Activated naive CD4-positive, alpha-beta T cell treated with Interleukin-2 at 50 U/mL for 16 hours (primary cell): Measurements from ENCODE around the gene LSR.
"Not testable (repeated sequence)": the region's sequence is repeated elsewhere in the genome, so short reads cannot be mapped to it uniquely, and the experiment has no call there.

Source experiments
- DNase-seq: peaks from one replicate; pipeline ENCODE4 v3.0.0-alpha.2; 2020

LSR gene

DNA sequence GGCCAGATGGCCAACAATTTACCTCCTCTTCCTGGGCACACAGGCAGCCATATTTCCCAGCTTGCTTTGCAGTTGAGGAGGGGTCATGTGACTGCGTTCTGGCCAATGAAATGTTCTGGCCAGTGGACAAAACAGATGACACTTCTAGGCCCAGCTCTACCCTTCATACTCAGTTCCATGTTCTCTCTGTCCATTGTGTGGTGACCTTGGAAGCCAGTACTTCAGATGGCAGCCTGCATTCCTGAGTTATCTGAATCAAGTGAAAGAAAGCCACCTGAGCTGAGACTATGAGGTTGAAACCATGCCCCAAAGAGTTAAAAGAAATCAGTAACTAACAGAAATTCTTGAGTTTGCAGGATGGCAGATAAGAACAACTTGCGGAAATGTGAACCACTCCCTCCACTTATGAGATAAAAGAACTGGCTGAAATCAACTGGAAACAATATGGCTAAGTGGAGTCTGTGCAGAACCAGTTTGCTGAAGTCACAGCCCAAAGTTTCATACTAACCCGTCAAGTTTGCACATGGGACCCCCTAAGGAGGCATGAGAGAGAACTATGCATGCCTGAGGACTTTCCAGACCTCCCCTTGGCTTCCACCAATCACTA is 28.4 kb upstream of the LSR start:
- DNase-seq = no peak

DNA sequence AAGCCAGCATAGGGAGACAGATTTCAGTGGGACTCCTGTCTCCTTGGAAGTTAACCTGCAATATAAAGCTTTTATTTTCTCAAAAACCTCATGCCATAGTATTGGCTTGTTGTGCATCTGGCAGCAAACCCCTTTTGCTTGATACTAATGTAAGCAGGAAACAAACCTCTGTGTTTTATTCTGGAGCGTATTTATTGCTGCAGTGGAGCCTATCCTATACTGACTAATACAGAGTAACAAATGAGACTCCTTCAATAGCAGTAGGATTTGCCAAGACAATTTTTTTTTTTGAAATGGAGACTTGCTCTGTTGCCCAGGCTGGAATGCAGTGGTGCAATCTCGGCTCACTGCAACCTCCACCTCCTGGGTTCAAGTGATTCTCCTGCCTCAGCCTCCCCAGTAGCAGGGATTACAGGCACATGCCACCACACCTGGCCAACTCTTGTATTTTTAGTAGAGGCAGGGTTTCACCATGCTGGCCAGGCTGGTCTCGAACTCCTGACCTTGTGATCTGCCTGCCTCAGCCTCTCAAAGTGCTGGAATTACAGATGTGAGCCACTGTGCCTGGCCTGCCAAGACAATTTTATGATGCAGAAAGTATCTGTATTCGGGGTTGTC is 27.7 kb upstream of the LSR start:
- not testable (repeated sequence) for DNase-seq

DNA sequence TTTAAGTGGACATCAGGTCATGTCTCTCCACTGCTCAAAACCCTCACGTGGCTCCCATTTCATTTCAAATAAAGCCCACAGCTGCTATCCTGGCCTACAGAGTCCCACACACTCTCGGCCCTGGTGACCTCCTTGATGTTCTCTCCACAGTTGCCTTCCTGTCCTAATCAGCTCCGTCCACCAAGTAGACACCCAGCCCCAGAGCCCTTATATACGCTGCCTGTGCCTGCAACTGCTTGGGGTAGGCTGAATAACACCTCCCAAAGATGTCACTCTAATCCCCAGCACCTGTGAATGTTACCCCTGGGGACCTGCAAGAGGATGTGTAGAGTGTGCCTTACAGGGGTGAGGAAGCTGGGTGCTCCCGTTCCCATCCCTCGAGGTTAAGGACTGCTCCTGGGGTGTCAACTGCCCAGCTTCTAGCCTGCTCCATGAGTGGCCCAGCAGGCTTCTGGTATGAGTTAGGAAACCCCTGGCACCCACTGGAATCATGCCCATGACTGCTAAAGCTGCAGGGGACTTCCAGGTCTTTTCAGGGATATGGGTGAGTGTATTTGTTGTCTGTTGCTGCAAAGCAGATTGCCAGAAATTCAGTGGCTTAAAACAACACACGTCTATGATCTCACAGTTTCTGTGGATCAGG is 26.3 kb upstream of the LSR start:
- DNase-seq = no peak

- DNase-seq = no peak
Observed at GRCh38 chr19:35223084-35223790, 25.6 kb upstream of the LSR start.

DNA sequence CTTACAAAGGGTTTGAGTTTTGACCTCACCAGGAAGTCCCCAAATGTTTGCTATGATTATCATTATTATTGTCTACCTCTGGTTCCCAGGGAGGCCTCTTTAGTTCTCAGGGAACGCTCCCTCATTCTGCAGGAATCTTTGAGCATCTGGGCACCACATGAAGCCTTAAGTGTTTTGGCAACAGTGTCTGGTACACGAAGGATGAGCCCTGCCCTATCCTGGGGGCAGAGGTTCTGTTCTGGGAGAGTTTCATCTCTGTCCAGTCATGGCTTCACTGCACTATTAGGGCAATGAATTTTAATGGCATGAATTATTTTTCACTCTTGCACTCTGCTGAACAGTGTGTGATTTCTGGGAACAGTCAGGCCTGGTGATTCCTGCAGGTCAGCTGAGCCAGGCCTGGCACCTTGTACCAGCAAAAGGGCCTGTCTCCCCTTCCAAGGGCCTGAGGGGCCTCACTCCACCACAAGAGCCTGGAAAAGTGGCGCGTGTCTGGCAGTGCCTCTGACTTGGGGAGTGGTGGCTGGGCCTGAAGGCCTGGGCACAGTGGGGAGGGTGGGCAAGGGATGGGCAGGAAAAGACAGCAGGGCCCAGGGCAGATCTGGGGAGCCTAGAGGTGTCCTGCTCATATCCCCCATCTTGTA is 24.8 kb upstream of the LSR start:
- no peak for DNase-seq

- no peak for DNase-seq
Observed at GRCh38 chr19:35224681-35225571, 23.9 kb upstream of the LSR start.

GRCh38 chr19:35225951-35226350 is 22.9 kb upstream of the LSR start:
- no peak for DNase-seq

- no peak for DNase-seq
Observed at GRCh38 chr19:35226748-35227147, 22.1 kb upstream of the LSR start.

GRCh38 chr19:35228177-35228930 is 20.4 kb upstream of the LSR start, which contains the start of gene FAM187B:
TSS of gene FAM187B (minus strand) at chr19:35228739. CDS start at chr19:35228680, 59 bp downstream.
- no peak for DNase-seq

GRCh38 chr19:35229601-35230000 is 19.2 kb upstream of the LSR start:
- no peak for DNase-seq

DNA sequence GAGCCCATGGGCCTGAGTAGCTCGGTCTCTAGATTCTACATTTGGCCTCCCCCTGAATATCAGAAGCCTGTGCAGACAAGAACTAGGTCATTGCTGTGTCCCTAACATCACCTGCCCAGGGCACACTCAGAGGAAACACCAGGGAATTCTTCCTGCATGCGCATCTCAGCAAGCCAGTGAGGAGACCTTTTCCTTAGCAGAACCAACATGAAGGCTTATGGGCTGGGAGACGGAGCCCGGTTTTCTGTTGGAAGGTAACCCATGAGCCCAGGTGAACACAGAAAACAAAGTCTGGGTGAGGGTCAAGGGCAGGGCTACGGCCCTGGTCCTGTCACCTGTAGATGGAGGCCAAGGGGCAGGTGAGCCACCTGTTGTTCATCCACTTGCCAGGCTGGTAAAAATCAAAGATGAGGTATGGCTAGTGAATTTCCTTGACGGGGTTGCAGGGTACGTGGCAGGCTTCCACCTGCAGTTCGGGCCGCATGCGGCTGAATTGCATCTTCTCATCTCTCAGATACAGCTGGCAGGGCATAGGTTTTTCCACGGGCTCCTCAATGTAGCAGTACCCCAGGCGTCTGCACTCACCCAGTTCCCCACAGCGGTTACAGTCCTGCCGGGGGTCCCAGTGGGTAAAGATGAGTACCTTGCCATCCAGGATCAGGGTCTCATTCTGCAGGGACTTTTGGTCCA is 16.7 kb upstream of the LSR start:
- no peak for DNase-seq

GRCh38 chr19:35232912-35233311 is 15.9 kb upstream of the LSR start:
- no peak for DNase-seq

- DNase-seq = no peak
Observed at GRCh38 chr19:35236638-35237400, 12.0 kb upstream of the LSR start.

- DNase-seq = not testable (repeated sequence)
Observed at GRCh38 chr19:35239597-35239996, 9.2 kb upstream of the LSR start.

GRCh38 chr19:35240327-35240726 is 8.5 kb upstream of the LSR start:
- DNase-seq = no peak

DNA sequence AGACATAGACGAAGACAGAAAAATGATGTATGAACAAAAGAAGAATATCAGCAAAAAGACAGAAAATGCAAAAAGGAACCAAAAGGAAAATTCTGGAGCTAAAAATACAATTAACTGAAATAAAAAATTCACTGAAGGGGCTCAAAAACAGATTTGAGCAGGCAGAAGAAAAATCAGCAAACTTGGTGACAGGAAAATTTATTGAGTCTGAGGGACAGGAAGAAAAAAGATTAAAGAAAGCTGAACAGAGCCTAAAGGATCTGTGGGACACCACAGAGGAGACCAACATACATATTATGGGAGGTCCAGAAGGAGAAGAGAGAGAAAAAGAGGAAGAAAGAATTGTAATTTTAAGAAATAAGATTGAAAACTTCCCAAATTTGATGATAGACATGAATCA is 7.4 kb upstream of the LSR start:
- DNase-seq = no peak

GRCh38 chr19:35246466-35247092 is 2.2 kb upstream of the LSR start:
- DNase-seq = no peak

DNA sequence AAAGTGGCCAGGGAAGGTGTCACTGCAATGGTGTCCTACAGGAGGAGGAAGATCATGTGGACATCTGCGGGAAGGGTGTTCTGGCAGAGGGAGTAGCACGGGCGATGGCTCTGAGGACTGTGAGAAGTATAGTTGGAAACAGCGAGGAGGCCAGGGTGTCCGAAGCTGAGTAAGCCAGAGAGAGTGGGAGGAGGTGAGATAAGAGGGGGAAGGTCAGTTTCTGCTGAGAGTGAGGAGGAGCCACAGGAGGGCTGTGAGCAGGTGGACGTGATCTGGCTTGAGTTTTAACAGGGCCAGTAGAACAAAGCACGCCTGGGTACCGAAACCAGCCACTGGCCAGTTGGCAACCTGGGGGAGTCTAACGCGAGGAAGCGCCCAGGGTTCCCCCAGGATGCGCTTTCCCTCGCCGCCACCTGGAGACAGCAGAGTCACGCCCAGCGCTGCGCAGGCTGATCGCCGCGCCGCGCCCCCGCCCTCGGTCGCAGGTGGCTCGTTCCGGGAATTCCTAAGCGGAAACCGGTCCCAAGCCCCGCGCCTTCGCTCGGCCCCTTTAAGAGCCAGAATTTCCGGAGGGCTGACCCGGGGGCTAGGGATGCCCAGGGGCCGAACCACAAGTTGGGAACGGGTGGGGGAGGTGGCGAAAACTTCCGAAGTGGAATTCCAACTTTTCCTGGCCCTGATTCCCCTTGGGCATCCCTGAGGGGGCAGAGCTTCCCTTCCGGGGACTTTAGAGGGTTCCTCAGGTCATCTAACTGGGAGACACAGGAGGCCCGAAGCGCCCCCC is 1.1 kb upstream of the LSR start:
- peak; percentile 65 for DNase-seq
